Measurements from ENCODE around the gene DYNC2LI1.

Gene DYNC2LI1

GRCh38 chr2:43738257-43738656, 35.6 kb upstream of the DYNC2LI1 start:
- H3K27ac ChIP-seq (ENCODE audit: low read depth, low read length) = no peak overlapping the region
- H3K36me3 ChIP-seq (ENCODE audit: insufficient read depth, low read length) = no peaks in the 10 kb centered on the region
- WGBS = 92% methylated on average over 2 of the region's 2 CpGs
- H3K27me3 ChIP-seq (ENCODE audit: insufficient read depth, low read length) = no peaks in the 10 kb centered on the region
- no peaks in the 10 kb centered on the region for H3K9me3 ChIP-seq (ENCODE audit: insufficient read depth, low read depth, low read length)
- H3K4me1 ChIP-seq (ENCODE audit: insufficient read depth, low read length) = peaks cover 7% of the 10 kb centered on the region
- no peak overlapping the region for H3K9ac ChIP-seq (ENCODE audit: low read depth, low read length)
- H3K4me3 ChIP-seq (ENCODE audit: low read length) = no peak overlapping the region

GRCh38 chr2:43743706-43744105, 30.1 kb upstream of the DYNC2LI1 start:
- Histone ChIP-seq H3K36me3 (ENCODE audit: insufficient read depth, low read length) (no peaks in the 10 kb centered on the region), H3K4me3 (ENCODE audit: low read length) (no peak overlapping the region), H3K4me1 (ENCODE audit: insufficient read depth, low read length) (no peaks in the 10 kb centered on the region), H3K27me3 (ENCODE audit: insufficient read depth, low read length) (no peaks in the 10 kb centered on the region), H3K9ac (ENCODE audit: low read depth, low read length) (no peak overlapping the region), H3K9me3 (ENCODE audit: insufficient read depth, low read depth, low read length) (no peaks in the 10 kb centered on the region), H3K27ac (ENCODE audit: low read depth, low read length) (no peak overlapping the region)
- 94% methylated on average over 5 of the region's 5 CpGs for WGBS

GRCh38 chr2:43745457-43745856, 28.4 kb upstream of the DYNC2LI1 start:
- 81% methylated on average over 3 of the region's 3 CpGs for WGBS
- Histone ChIP-seq H3K27ac (ENCODE audit: low read depth, low read length) (no peak overlapping the region), H3K27me3 (ENCODE audit: insufficient read depth, low read length) (no peaks in the 10 kb centered on the region), H3K9me3 (ENCODE audit: insufficient read depth, low read depth, low read length) (no peaks in the 10 kb centered on the region), H3K9ac (ENCODE audit: low read depth, low read length) (no peak overlapping the region), H3K4me1 (ENCODE audit: insufficient read depth, low read length) (no peaks in the 10 kb centered on the region), H3K36me3 (ENCODE audit: insufficient read depth, low read length) (no peaks in the 10 kb centered on the region), H3K4me3 (ENCODE audit: low read length) (no peak overlapping the region)

- H3K4me1 ChIP-seq (ENCODE audit: insufficient read depth, low read length) = peaks cover 4% of the 10 kb centered on the region; the same call in 1 of the 2 replicates
- no peaks in the 10 kb centered on the region for H3K36me3 ChIP-seq (ENCODE audit: insufficient read depth, low read length)
- H3K9me3 ChIP-seq (ENCODE audit: insufficient read depth, low read depth, low read length) = no peaks in the 10 kb centered on the region
- H3K27me3 ChIP-seq (ENCODE audit: insufficient read depth, low read length) = no peaks in the 10 kb centered on the region
- no peak overlapping the region for H3K9ac ChIP-seq (ENCODE audit: low read depth, low read length)
- 79% methylated on average over 5 of the region's 5 CpGs for WGBS
- H3K4me3 ChIP-seq (ENCODE audit: low read length) = no peak overlapping the region
- H3K27ac ChIP-seq (ENCODE audit: low read depth, low read length) = no peak overlapping the region
Observed at GRCh38 chr2:43748333-43748732, 25.5 kb upstream of the DYNC2LI1 start.

GRCh38 chr2:43749583-43749982, 24.3 kb upstream of the DYNC2LI1 start:
- Histone ChIP-seq H3K4me1 (ENCODE audit: insufficient read depth, low read length) (peaks cover 4% of the 10 kb centered on the region; the same call in 1 of the 2 replicates), H3K9ac (ENCODE audit: low read depth, low read length) (no peak overlapping the region), H3K27me3 (ENCODE audit: insufficient read depth, low read length) (no peaks in the 10 kb centered on the region), H3K27ac (ENCODE audit: low read depth, low read length) (no peak overlapping the region), H3K9me3 (ENCODE audit: insufficient read depth, low read depth, low read length) (no peaks in the 10 kb centered on the region), H3K4me3 (ENCODE audit: low read length) (no peak overlapping the region), H3K36me3 (ENCODE audit: insufficient read depth, low read length) (no peaks in the 10 kb centered on the region)
- WGBS = 87% methylated on average over 2 of the region's 3 CpGs

GRCh38 chr2:43751476-43751990, 22.3 kb upstream of the DYNC2LI1 start:
- Histone ChIP-seq H3K27me3 (ENCODE audit: insufficient read depth, low read length) (no peaks in the 10 kb centered on the region), H3K4me3 (ENCODE audit: low read length) (no peak overlapping the region), H3K36me3 (ENCODE audit: insufficient read depth, low read length) (no peaks in the 10 kb centered on the region), H3K9ac (ENCODE audit: low read depth, low read length) (no peak overlapping the region), H3K27ac (ENCODE audit: low read depth, low read length) (no peak overlapping the region), H3K9me3 (ENCODE audit: insufficient read depth, low read depth, low read length) (no peaks in the 10 kb centered on the region), H3K4me1 (ENCODE audit: insufficient read depth, low read length) (peaks cover 4% of the 10 kb centered on the region; the same call in 1 of the 2 replicates)
- 94% methylated on average over 5 of the region's 5 CpGs for WGBS

- H3K9me3 ChIP-seq (ENCODE audit: insufficient read depth, low read depth, low read length) = no peaks in the 10 kb centered on the region
- no peaks in the 10 kb centered on the region for H3K36me3 ChIP-seq (ENCODE audit: insufficient read depth, low read length)
Observed at GRCh38 chr2:43752302-43752701, 21.5 kb upstream of the DYNC2LI1 start.

GRCh38 chr2:43754180-43754579, 19.7 kb upstream of the DYNC2LI1 start:
- Histone ChIP-seq H3K9ac (ENCODE audit: low read depth, low read length) (no peak overlapping the region), H3K36me3 (ENCODE audit: insufficient read depth, low read length) (no peaks in the 10 kb centered on the region), H3K9me3 (ENCODE audit: insufficient read depth, low read depth, low read length) (no peaks in the 10 kb centered on the region), H3K4me1 (ENCODE audit: insufficient read depth, low read length) (peaks cover 4% of the 10 kb centered on the region; the same call in 1 of the 2 replicates), H3K27ac (ENCODE audit: low read depth, low read length) (no peak overlapping the region), H3K4me3 (ENCODE audit: low read length) (no peak overlapping the region), H3K27me3 (ENCODE audit: insufficient read depth, low read length) (no peaks in the 10 kb centered on the region)
- 87% methylated on average over 6 of the region's 7 CpGs for whole genome bisulfite sequencing

More at GRCh38 chr2:43752302-43752701, 21.5 kb upstream of the DYNC2LI1 start:
- H3K9ac ChIP-seq (ENCODE audit: low read depth, low read length) = no peak overlapping the region
- H3K4me1 ChIP-seq (ENCODE audit: insufficient read depth, low read length) = peaks cover 4% of the 10 kb centered on the region; the same call in 1 of the 2 replicates
- H3K27me3 ChIP-seq (ENCODE audit: insufficient read depth, low read length) = no peaks in the 10 kb centered on the region
- H3K27ac ChIP-seq (ENCODE audit: low read depth, low read length) = no peak overlapping the region
- no peak overlapping the region for H3K4me3 ChIP-seq (ENCODE audit: low read length)

- Histone ChIP-seq H3K36me3 (ENCODE audit: insufficient read depth, low read length) (no peaks in the 10 kb centered on the region), H3K4me1 (ENCODE audit: insufficient read depth, low read length) (no peaks in the 10 kb centered on the region), H3K9me3 (ENCODE audit: insufficient read depth, low read depth, low read length) (no peaks in the 10 kb centered on the region), H3K4me3 (ENCODE audit: low read length) (no peak overlapping the region), H3K27ac (ENCODE audit: low read depth, low read length) (no peak overlapping the region), H3K9ac (ENCODE audit: low read depth, low read length) (no peak overlapping the region), H3K27me3 (ENCODE audit: insufficient read depth, low read length) (no peaks in the 10 kb centered on the region)
- WGBS = 77% methylated on average over 3 of the region's 3 CpGs
Observed at GRCh38 chr2:43758739-43759138, 15.1 kb upstream of the DYNC2LI1 start.

- H3K27me3 ChIP-seq (ENCODE audit: insufficient read depth, low read length) = no peaks in the 10 kb centered on the region
- no peaks in the 10 kb centered on the region for H3K9me3 ChIP-seq (ENCODE audit: insufficient read depth, low read depth, low read length)
- H3K4me1 ChIP-seq (ENCODE audit: insufficient read depth, low read length) = no peaks in the 10 kb centered on the region
- H3K9ac ChIP-seq (ENCODE audit: low read depth, low read length) = no peak overlapping the region
- no peak overlapping the region for H3K27ac ChIP-seq (ENCODE audit: low read depth, low read length)
- H3K36me3 ChIP-seq (ENCODE audit: insufficient read depth, low read length) = no peaks in the 10 kb centered on the region
- H3K4me3 ChIP-seq (ENCODE audit: low read length) = no peak overlapping the region
Observed at GRCh38 chr2:43759195-43759594, 14.6 kb upstream of the DYNC2LI1 start.

GRCh38 chr2:43762286-43762685, 11.6 kb upstream of the DYNC2LI1 start:
- Histone ChIP-seq H3K4me3 (ENCODE audit: low read length) (no peak overlapping the region), H3K9ac (ENCODE audit: low read depth, low read length) (no peak overlapping the region), H3K4me1 (ENCODE audit: insufficient read depth, low read length) (no peaks in the 10 kb centered on the region), H3K27me3 (ENCODE audit: insufficient read depth, low read length) (no peaks in the 10 kb centered on the region), H3K27ac (ENCODE audit: low read depth, low read length) (no peak overlapping the region), H3K36me3 (ENCODE audit: insufficient read depth, low read length) (no peaks in the 10 kb centered on the region), H3K9me3 (ENCODE audit: insufficient read depth, low read depth, low read length) (no peaks in the 10 kb centered on the region)
- 70% methylated on average over 3 of the region's 3 CpGs for WGBS

GRCh38 chr2:43763091-43763490, 10.7 kb upstream of the DYNC2LI1 start:
- Histone ChIP-seq H3K36me3 (ENCODE audit: insufficient read depth, low read length) (no peaks in the 10 kb centered on the region), H3K4me1 (ENCODE audit: insufficient read depth, low read length) (no peaks in the 10 kb centered on the region), H3K27ac (ENCODE audit: low read depth, low read length) (no peak overlapping the region), H3K9me3 (ENCODE audit: insufficient read depth, low read depth, low read length) (no peaks in the 10 kb centered on the region), H3K27me3 (ENCODE audit: insufficient read depth, low read length) (no peaks in the 10 kb centered on the region), H3K4me3 (ENCODE audit: low read length) (no peak overlapping the region), H3K9ac (ENCODE audit: low read depth, low read length) (no peak overlapping the region)
- 94% methylated on average over 2 of the region's 2 CpGs for WGBS
